Globus pallidus (tissue), 1 donor: ENCODE data around the gene KLK11.

Experiments used
- DNase-seq: peaks from one replicate; pipeline ENCODE4 v3.0.0-alpha.2; 2015; ENCODE audit warnings: low spot score

KLK11 gene

DNA sequence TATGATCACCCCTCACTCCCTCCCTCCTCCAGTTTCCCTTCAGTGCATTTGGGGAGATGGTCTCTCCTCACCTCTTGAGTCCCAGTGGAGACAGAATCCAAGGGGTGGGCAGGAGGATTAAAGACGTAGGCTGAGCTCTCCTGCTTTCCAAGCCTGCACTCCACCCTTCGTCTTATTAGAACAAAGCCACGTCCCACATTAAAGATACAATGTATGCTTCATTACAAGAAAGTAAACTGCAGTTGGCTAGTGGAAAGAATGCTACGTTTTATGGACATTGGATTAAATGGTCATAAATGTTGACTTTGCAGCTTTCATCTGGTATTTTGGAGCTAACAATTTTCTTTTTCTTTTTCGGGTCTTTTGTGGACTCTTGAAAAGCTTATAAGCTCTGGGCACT is 1.5 kb upstream of the KLK11 start:
- no peak for DNase-seq

DNA sequence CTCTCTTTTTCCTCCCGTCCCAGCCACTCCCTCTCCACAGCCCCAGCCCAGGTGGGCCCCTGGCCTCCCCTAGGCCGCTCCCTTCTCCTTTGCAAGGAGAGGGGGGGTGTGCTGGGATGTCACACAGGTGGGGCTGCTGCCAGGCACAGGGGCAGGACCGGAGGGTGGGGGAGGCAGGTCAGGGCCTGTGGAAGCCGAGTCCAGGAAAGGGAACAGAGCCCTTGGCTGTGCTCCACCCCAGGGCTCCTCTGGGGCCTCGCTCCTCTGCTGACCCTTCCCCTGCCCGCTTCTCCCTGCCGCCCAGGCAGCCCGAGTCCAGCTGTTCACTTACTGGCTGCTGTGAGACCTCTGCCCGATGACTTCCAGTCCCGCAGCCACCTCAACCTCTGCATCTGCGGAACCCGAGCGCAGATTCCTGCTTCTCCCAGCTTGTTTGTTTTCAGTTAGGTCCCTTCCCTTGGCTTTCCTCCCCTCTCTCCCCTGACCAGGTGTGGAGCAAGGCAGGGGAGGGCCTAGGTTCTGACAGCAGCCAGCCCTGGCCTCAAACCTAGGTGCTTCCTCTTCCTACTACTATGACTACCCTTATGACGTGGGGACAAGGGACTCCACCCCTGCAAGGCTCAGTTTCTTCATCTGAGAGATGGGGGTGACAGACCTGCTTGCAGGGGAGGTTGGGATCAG is 850 bp upstream of the KLK11 start:
- no peak for DNase-seq

DNA sequence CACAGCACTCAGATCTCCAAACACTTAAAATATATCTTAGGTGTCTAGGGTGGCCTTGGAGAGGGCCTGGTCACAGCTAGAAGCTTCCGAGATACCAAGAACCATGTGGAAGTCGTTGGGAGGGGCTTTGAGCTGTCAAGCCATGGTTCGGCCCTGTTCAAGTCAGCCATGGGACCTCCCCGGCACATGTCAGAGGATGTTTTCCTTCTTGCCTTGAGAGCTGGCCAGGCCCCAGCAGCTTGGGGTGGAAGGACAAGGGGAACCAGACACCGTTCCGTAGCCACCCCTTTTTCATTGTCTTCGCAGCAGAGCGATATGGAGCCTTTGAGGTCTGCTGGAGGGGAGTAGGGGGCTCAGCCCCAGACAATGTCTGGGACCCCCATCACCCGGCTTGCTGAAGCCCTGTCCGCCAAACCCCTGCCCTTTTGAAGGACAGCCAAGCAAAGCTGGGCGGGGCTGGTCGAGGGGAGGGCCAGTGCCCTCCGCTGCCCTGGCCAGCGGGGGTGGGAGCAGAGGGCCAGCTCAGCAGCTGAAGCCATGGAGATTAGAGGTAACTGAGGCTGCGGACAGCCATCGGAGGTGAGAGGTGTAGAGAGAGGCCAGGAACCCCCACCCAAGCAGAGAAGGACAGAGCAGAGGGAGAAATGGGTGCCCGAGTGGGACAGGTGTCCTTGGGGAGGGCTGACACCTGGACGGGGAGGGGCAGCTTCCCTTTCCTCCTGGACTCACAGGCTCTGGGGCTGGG is 435 bp downstream of the KLK11 start:
- DNase-seq, result no peak

DNA sequence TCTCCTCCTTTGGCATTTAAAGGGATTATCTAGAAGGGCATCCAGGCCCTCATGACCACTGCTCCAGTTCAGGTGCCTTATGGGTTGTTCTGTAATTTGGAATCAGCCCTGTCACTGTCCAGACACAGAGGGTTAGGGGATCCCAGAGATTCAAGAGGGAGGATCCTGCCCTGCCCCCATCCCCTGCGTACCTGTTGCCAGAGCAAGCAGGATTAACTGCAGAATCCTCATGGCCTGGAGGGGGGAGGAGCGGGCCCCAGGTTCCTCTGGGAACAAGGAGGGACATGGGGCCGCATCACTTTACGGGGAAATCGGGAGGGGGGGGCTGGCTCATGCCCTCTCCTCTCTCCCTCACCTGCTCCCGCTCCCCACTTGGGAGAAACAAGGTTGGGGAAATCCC is 1.0 kb downstream of the KLK11 start:
- DNase-seq, result no peak

DNA sequence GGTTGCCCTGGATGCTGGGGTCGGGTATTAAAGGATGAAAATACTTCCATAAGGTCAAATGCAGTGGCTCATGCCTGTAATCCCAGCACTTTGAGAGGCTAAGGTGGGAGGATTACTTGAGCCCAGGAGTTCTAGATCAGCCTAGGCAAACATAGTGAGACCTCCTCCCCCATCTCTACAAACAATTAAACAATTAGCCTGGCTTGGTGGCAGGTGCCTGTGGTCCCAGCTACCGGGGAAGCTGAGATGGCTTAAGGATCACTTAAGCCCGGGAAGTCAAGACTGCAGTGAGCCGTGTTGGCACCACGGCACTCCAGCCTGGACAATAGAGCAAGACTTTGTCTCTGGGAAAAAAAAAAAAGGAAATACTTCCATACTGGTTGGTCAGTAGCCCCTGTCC is 1.5 kb downstream of the KLK11 start:
- no peak for DNase-seq

DNA sequence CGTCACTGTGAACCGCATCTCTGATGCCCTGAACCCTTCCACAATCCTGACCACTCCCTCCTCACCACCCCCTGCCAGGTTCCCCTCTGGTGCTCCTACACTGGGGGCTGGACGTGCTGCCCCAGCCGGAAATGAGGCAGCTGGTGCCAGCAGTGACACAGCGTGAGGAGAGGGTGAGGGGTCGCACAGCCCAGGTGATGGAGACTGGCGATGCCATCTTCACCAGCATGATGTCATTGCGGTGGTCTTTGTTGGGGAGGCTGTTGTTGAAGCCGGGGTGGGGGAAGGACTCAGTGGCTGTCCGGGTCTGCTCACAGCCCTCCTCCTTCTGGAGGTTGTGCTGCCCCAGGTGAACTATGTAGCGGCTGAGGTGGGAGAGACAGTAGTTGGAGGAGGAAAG is 2.5 kb downstream of the KLK11 start:
- DNase-seq, result no peak

DNA sequence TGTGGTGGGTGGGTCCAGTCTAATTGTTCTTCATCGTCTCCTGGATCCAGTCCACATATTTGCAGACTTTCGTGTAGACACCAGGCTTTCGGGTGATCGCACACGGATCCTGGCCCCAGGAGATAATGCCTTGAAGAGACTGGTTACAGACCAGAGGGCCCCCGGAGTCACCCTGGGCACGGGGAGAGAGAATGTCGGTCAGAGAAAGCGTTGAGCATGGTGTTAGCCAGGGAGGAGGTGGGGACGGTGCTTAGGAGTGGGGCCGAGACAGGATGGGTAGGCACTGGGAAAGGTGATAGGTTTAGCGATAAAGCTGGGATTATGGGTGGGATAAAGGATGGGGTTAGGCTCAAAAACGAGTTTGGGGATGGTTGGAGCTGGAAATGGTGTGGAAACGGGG is 3.9 kb downstream of the KLK11 start:
- no peak for DNase-seq

DNA sequence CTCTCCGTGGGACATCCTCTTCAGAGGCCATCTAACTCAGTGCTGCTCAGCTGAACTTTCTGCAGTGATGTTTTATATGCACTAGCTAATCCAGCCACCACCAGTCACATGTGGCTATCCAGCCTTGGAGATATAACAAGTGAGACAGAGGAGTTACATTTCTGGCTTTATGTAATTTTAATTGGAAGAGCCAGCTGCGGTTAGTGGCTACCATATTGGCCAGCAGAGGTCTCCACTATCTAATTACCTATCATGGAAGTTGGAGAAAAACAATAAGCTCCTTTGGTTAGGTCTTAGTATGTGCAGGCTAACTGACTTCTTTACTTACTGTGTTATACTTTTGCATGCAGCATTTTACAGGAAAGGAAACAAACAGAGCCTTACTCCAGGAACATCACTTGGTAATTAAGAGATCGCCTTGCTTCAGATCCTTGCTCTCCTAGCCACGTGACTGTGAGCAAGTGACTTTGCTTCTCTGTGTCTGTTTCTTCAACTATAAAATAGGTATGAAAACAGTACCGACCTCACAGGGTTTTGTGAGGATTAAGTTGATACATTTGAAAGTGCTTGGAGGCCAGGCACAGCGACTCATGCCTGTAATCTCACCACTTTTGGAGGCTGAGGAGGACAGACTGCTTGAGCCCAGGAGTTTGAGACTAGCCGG is 5.3 kb downstream of the KLK11 start:
- peak; percentile 46 for DNase-seq

DNA sequence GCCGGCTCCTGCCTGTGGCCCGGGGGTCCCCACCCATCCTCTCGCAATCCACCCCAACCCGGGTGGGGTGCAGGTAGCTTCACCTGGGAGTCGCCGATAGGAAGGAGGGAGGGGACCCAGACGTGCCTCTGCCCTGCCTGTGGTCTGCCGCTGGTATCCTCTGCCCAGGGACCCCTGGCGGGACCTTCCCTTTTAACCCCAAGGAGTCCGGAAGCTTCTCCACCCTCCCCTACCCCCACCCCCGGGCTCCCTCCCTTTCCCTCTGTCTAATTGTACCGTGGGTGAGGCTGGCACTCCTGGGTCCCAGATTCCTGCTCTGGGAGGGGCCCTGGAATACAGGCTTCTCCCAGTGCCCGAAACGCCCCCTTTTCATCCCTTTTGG is 6.9 kb downstream of the KLK11 start, which contains the start of gene KLK10:
Gene KLK10 (minus strand): TSS at position 166 of the 382 bp plus-strand sequence. CDS start 579 bp downstream, outside the sequence.
- DNase-seq, result no peak

DNA sequence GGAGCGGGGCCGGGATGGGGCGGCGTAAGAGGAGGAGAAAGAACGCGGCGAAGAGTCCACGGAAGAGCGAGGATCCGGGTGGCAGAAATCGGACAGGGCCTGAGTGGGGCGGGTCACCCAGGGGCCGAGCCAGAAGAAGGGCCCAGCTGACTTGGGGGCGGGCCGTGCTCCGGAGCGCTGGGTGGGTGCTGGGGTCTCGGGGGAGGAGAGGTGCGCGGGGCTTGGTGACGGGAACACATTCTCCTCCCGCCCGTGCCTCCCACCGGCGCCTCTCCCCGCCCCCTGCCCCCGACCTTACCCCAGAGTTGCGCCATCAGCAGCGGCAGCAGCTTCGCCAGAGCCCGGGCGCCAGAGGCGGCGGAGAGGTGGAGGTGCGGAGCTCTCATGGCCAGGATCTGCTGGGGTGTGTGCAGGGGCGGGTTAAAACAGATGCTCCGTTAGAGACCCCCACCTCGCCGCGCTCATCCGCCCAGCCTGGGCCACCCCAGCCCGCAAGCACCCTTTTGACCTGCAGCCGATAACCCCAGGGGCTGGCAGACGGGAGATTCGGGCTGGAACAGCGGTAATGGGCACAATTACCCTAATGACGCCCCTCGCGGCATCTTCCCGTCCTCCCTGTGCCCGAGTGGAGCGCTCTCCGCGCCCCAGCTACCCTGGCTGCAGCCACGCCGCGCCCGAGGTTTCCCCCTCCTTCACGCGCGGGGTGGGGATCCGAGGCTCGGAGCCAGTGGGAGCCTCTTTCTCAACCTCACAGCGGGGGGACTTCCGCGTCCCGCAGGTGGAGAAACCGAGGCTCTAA is 7.5 kb downstream of the KLK11 start:
- DNase-seq, result no peak

DNA sequence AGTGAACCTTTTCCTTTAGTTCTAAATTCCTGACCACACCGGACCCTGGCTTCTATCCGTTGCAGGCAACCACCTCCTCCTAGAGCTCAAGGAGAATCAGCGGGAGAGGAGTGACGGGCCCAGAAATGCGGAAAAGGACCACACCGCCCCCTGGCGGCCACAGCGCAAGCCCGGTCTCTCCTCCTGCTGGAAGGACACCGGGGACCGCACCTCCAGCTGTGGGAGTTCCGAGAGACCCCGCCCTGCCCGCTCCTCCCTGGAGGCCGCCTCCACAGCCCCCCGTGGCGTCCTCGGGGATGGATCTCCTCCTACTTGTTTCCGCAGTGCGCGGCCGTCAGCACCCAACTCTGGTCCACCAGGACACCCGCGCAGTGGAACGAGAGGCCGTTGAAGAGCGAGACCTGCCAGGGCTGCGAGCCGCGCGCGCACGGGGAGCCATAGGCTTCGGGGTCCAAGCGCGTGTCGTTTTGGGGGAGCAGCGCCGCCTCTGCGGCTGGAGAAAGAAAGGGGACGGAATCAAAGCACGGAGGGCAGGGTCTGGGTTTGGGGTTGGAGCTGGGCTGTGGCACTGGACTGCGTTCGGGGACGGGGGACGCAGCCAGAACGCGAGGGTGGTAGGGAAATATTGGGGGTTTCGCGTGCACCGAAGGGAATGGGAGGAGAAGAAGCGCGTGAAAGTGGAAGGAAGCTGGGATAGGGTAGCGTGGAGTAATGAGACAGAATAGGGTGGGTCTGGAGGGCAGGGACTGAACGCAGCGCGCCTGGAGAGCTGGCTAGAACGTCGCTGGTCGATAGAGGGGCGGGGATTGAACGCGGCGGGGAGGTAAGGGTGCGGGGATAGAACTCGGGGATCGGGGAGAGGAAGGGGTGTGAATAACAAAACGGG is 9.4 kb downstream of the KLK11 start:
- peak; percentile 64 for DNase-seq

DNA sequence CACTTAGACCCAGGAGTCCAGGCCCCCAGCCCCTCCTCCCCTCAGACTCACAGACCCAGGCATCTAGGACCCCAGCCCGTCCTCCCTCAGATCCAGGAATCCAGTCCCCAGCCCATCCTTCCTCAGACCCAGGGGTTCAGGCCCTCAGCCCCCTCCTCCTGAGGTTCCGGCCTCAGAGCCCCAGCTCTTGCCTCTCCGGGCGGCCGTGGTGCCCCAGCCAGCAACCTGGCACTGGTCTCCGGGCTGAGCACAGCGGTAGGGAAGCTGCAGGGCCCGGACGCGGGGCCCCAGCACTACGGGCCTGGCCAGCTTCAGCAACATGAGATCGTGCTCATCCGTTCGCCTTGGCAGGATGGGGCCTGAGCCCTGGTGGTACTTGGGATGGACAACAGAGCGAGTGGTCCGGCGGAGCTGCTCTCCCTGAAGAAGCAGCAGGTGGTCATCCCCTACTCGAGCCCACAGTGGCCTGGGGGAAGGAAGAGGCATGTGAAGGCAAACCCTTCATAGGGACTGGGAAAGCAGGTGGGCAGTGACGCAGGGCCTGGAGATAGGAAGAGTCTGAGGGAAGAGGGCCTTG is 10.6 kb downstream of the KLK11 start:
- DNase-seq, result no peak

DNA sequence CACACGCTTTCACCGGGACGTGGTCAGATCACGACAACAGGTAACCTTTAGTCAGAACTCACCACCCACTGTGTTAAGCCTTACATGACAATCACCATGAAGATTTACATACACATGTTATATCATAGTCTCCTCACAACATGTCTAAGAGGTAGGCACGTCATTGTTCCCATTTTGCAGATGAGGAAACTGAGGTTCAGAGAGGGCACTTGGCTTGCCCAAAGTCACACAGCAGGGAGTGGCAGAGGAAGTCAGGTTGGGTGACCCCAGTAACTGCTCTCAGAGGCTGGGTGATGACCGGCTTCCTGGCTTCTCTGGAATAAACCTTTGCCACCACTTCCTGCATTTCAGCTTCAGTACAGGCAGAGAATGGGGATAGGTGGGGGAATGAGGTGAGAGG is 12.2 kb downstream of the KLK11 start:
- DNase-seq, result no peak

DNA sequence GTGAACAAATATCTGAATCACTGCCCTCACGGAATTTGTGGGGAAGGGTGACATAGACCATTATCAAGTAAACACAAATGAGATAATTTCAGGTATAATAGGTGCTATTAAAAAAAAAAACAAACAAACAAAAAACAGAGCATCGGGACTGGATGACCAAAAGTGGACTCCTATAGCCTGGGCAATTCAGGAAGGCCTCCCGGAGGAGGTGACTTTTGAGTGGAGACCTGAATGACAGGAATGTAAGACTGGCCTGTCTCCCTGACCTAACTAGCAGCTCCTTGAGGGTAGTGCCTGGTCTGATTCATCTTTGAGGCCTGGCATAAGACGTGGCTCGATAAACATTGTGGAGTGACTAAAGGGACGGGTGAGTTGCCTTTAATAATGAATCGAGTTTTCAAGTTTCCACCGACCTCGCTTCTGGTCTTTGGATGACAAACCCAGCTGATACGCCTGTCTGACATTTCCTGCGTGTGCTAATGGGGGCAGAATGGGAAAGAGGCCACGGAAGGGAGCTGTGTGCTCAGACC is 13.7 kb downstream of the KLK11 start:
- no peak for DNase-seq

DNA sequence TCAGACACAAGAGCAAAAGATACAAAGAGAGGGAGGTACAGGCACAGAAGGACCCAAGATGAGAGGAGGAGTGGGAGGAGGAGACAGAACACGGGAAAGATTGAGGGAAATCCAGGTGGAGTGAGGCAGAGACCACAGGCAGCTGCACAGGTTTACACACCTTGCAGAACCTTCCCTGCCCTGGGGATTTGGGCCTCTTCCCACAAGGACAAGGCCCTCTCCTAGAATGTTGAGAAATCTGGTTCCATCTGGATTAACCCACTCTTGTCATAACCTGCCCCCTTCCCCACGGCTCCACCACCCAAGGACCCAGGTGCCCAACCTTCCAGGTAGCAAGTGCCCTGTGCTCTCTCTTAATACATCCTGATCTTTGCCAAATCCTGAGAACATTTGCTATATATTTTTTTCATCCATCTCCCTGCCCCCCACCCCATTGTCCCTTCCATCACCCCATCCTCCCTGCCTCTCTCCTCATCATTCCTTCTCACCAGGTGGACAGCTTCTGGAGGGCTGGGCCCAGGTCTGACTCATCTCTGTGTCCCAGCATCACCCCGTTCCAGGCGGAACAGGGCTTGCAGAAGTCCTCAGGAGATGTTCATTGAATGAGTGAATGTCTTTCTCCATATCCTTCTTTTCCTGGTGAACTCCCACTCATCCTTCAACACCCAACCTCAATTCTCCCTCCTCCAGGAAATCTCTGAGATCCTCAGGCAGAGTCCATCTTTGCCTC is 16.2 kb downstream of the KLK11 start:
- no peak for DNase-seq

DNA sequence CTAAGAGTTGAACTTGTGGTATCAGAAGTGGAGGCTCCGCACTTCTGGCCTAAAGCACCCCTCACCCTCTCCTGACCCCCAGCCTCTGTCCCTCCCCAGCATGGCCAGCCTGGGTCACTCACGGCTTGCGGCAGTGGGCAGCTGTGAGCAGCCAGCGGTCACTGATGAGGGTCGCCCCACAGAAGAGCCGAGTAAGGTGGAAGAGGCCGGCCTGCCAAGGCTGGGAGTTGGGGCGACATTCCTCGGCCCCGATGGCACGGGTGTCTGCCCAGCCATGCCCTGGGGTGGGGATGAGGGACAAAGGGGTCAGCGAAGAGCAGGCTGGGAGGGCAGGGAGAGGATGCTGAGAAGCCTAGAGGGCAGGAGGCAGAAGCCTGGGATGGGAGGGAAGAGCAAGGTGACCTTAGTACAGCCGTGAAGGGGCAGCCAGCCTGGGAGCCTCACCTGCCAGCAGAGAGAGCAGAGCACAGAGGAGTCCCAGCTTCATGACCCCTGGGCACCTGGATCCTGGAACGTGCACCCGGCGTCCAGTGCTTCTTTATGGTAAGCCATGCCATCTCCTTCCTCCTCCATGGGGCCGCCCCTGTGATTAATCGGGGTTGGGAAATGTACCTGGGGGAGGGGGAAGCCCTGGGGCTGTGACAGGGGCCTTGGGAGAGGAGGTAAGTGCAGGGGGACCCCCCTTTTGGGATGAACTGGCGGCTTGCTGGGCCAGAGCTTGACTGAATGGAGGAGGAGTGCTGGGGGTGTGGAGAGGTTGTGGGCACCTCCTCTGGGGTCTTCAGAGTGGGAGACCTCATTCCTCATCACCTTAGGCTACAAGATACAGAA is 17.1 kb downstream of the KLK11 start:
- no peak for DNase-seq

DNA sequence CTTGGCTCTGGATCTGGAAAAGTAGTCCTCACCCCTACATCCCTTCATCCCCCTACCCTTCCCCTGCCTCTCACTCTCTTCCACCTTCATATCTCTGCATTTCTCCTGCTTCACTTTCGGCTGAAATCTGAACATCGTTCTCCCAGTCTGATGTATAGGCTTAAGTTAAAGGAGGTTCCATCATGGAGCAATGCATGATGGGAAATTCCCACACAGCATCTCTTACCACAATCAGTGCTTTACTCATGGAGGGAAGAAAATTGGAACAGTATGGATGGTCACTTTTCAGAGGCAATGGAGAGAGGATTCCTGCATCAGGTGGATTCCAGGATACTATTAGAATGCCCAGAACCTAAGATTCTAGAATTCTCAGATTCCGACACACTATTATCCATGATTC is 18.9 kb downstream of the KLK11 start:
- DNase-seq, result no peak

DNA sequence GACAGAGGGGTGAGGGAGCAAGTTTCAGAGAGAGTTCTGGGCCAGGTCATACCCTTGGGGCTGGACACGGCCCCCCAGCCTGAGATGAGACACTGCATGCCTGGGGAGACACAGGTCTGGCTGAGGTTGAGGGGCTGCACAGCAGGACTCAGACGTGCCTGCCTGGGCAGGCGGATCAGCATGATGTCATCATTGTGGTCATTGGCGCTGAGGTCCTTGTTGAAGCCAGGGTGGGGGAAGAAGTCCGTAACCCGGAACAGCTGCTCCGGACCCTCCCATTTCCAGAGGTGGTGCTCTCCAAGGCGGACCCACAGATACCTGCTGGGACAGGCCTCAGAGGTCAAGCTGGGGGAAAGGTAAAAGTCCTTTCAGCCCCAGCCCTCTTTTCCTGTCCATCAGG is 20.0 kb downstream of the KLK11 start:
- no peak for DNase-seq

DNA sequence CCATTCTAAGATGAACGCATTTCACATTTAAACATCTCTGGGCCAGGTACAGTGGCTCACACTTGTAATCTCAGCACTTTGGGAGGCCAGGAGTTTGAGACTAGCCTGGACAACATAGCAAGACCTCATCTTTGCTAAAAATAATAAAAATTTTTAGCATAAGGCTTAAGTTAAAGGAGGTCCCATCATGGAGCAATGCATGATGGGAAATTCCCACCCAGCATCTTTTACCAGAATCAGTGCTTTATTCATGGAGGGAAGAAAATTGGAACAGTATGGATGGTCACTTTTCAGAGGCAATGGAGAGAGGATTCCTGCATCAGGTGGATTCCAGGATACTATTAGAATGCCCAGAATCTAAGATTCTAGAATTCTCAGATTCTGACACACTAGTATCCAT is 21.2 kb downstream of the KLK11 start:
- no peak for DNase-seq
